Effector CD8-positive, alpha-beta T cell (primary cell): ENCODE results near the gene KIF5C.

Source experiments
- DNase-seq: peaks from one replicate; lab custom pipeline; 2025; lab: John Stamatoyannopoulos, UW

Gene KIF5C

DNA sequence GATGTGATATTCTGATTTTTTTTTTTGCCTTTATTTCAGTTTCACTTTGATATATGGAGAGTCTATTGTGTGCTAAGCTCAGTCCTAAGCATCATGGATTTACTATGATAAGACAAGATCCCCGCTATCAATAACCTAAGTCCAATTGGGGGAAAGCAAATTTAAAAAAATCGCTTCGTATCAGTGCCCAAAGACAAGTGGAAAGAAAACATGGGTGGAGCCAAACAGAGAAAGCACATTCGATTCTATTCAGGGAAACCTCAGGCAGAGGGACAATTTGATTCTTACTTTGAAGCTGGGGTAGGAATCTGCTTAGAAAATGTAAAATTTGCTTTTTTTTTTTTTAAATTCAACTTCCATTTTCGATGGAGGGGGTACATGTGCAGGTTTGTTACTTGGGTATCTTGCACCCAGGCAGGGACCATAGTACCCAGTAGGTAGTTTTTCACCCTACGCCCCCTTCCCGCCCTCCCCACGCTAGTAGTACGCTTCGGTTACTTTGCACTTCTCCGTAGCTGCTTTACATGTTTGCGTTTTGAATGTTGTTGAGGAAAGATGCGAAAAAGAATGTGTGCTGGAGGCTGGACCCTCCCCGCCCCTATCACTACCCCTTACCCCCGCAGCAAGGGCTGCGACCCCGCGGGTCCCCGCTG lies 12.4 kb downstream of the KIF5C start:
- no peak for DNase-seq

GRCh38 chr2:148888003-148888501 lies 13.0 kb downstream of the KIF5C start:
- no peak for DNase-seq

DNA sequence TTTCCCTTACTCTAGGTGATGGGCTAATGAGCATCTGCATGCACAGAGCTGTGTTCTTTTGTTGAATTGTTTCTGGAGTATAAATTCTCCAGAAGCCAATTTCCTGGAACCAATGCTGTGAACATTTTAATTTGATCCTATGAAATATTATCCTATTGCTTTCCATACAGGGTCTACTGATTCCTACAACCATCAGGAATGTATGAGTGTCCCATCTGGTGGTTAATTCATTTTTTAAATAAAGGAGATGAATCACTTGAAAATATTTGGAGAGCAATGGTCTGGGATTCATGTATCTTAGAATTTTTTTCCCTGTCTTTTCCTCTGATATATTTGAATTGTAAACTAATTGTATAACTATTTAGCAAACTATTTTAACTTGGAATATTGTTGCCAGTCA lies 14.0 kb downstream of the KIF5C start:
- DNase-seq = no peak

DNA sequence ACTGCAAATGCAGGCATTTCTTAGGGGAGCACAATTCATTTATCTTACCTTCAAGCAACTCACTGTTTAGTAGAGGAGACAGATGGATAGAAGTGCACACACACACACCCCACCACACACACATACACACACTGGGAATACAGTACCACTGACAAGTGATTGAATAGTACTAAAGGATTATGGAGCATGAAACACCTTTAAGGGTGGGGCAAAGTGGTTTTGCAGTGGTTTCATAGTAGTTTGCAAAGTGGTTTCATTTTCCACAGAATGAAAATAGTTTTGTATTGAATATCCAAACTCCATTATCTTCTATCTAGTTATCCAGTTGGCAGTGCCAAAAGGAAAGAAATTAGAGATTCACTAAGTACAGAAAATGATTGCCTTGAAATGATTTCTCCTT lies 18.9 kb downstream of the KIF5C start:
- no peak for DNase-seq

GRCh38 chr2:148896136-148896535 lies 21.1 kb downstream of the KIF5C start:
- no peak for DNase-seq

- no peak for DNase-seq
Measured at GRCh38 chr2:148899638-148900318, 24.8 kb downstream of the KIF5C start.

GRCh38 chr2:148900350-148900837 lies 25.4 kb downstream of the KIF5C start:
- DNase-seq = no peak

DNA sequence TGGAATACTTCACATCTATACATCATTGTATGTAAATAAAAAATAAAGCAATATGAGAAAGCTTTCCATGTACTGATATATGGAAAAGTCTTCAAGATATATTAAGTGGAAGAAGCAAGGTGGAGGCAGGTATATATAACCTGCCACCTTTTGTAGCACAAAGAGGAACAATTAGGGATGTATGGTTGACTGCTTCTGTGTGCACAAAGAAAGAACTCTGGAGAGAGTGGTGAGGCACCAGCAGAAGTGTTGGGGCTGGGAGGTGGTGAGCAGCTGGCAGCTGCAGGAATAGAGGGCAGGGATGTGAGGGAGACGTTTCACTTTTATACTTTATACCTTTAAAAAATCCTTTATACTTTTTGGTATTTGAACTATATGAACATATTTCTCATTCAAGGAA lies 26.1 kb downstream of the KIF5C start:
- DNase-seq = no peak

DNA sequence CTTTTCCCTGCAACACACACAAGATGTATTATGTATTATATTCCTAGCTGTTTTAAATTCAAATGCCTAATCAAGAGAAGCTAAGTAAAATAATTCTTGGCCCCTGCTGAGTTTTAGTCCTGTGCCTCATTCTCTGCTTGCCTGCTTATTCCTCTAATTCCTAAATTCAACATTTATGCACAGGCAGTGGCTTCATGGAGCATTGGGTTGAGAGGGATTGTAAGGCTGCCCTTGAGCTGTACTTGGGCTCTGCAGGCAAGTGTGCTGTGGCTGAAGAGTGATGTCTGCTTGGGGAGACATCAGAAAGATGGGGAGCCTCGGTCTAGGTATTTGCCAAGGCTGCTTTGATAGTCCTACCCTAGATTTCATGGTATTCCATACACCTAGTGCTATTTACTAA lies 27.8 kb downstream of the KIF5C start:
- DNase-seq = no peak

GRCh38 chr2:148903294-148903693 lies 28.3 kb downstream of the KIF5C start:
- DNase-seq = no peak

DNA sequence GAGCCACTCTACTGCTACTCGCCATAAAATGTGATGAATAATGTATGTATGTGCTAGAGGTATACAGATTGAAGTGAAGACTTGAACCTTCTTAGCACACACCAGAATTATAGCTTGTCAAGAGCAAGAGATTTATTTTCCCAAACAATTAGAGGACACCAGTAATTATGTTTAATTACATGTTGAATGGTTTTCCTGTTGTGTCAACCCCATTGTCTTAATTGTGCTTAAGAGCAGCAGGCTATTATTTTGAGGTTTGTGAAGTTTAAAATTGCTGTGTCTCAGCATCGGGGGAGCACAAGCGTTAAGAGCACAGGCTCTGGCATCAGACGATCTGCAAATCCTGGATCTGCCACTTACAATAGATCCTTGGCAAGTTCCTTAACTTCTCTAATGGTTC lies 29.0 kb downstream of the KIF5C start:
- no peak for DNase-seq

- DNase-seq = no peak
Measured at GRCh38 chr2:148906124-148906523, 31.1 kb downstream of the KIF5C start.

DNA sequence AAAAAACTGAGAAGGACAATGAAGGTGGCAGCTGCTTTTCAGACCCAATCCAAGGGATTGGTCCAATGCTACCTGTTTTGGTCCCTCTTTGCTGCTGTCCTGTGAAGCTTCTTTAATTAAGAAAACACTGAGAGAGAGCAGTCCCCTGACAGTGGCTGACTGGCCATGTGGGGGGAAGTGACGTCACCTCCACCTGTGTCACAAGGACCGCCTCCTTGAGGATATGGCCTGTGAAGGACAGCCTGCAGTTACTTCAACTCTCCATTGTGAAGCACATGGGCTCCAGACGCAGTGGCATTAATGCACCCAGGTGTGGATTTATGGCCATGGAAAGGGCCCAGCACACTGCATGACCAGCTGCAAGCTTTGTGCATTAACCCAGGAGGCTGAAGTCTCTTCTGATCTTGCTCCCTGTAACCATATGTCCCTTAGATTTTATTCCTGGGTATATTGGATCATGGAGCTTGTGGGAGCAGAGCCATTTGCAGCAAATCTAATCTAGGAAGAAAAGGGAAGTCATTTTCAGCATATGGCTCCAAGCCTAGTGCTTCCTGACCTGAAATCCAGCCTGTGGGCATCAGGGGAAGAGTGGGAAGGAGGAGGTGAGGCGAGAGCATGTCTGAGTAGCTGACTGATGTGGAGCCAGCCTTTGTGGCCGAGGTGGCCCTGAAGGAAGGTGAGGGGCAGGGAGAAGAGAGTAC lies 32.2 kb downstream of the KIF5C start:
- no peak for DNase-seq

DNA sequence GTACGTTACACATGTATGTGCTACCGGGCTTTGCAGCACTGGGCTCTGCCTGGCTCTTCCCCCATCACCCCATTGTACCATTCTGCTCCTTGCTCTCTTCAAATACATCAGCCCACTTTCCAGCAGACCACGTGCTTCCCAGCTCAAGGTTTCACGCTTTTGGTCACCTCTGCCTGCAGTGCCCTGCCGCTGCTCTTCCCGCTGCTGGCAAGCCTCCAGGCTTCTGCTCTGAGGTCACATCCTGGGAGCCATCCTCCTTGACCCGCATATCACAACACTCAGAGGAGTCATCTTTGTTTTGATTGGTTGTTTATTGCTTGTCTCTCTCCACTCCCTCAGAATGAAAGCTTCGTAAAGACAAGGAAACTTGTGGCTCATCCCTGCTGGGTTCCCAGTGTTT lies 34.1 kb downstream of the KIF5C start:
- DNase-seq = no peak

DNA sequence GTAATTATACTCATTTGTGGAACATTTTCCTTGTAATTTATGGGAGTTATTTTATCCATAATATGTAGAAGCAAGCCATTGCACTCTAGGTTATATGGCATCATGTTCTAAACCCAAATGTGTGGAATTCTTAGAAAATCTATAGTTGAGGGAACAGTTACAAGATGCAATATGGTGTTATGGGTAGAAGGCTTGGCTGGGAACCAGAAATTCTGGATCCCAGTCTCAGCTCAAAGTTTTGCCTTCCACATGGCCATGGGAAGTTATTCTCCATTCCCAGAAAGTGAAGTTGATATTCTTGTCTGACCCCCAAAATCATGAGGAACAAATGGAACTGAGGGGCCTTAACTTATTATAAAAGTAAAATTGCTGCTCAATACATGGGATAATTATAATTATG lies 38.0 kb downstream of the KIF5C start:
- DNase-seq = no peak

DNA sequence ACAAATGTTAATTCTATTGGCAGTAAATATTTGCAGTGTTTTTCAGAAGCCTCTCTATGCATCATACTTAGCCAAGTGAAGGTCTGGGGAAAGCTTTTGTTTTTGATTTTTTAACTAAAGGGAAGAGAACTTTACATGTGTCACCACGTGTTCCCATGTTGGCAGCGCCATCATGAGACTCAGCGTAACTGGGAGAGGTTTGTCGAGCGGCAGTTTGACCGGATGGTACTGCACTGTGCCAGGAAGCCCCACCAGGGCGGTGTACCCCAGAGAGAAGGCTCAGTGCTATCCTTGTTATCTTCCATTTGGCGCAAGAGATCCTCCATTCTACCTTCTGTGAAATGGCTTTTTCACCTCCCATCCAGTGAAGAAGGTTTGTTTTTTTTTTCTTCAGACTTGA lies 38.5 kb downstream of the KIF5C start:
- DNase-seq = no peak

- no peak for DNase-seq
Measured at GRCh38 chr2:148914463-148914862, 39.4 kb downstream of the KIF5C start.

GRCh38 chr2:148917431-148917830 lies 42.4 kb downstream of the KIF5C start:
- DNase-seq = no peak

GRCh38 chr2:148918554-148918953 lies 43.5 kb downstream of the KIF5C start:
- DNase-seq = no peak

GRCh38 chr2:148920559-148920958 lies 45.5 kb downstream of the KIF5C start:
- DNase-seq = no peak

DNA sequence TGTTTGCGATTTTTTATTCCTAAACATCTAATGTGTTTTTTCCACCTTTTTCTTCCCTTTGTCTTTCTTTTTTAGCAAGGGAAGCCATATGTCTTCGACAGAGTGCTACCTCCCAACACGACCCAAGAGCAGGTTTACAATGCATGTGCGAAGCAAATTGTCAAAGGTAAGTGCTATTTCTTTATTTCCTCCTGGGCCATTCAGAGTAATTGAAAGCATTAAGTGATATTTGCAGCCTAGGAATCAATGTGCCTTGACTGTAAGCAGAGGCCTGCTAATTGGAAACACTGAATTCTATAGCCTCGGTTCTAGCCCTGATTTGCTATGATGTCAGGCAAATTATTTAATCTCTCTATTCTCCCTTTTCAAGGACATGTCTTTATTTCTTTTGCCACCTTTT lies 47.0 kb downstream of the KIF5C start:
- no peak for DNase-seq

DNA sequence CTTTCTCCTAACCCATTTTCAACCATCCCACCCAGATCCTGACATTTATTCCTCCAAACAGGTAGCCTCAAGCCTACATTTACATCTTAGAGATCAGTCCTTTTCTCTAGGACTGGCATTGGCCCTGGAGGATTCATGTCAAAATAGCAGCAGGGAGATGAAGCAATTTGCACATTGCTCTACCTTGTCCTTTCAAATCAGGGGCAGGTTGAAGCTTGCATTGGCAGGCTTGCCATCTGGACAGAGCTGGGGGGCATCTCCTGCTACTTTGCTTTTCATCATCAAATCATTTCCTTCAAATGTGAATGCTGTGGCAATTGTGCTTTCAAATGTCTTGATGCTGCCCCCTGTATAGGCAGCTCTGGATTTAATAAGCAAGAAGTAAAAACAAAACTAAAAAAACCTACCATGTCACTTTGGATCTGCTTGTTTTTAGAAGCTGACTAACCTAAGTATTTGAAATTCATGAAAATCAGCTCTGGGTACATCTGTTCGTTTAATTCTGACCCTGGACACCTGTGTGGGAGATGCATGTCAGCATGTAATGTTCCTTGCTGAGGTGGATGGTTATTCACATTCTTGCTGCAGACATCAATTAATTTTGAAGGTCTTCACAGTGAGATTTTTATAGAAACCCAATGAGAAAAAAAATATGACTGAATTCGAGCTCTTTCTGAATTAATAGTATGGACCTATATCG lies 47.9 kb downstream of the KIF5C start:
- DNase-seq = no peak
